Activated CD8-positive, alpha-beta T cell treated with anti-CD3 and anti-CD28 coated beads for 36 hours (primary cell): ENCODE measurements around the gene IRF2. TPM values are rescaled to one million over a fixed set of nuclear protein-coding genes. Genes with fewer than 3 reads are reported as not detected.

Experiments used
- ATAC-seq: fragments of 200-7000 bp; cut with Tn5 transposase; one replicate; pipeline ENCODE4 v1.10.0; 2021; ENCODE audit warnings: mild to moderate bottlenecking, moderate library complexity
- CTCF ChIA-PET: fragments of 350-600 bp; sonication (Branson Sonifier 250); formaldehyde crosslinking; loops from one replicate; lab custom pipeline; 2021; ENCODE audit warnings: antibody characterized with exemption; lab: Charles Lee
- POLR2A ChIA-PET: fragments of 350-600 bp; sonication (Branson Sonifier 250); formaldehyde crosslinking; loops from one replicate; lab custom pipeline; 2021; ENCODE audit warnings: antibody characterized with exemption; lab: Charles Lee
- DNase-seq: peaks from one replicate; pipeline ENCODE4 v3.0.0-alpha.2; 2020
- H3K27ac Mint-ChIP-seq: one replicate; pipeline ENCODE4 v1.8.0; 2021; ENCODE audit warnings: mild to moderate bottlenecking, mixed read lengths
- H3K27me3 Mint-ChIP-seq: one replicate; pipeline ENCODE4 v1.8.0; 2021; ENCODE audit warnings: mixed read lengths
- H3K36me3 Mint-ChIP-seq: one replicate; pipeline ENCODE4 v1.8.0; 2021; ENCODE audit warnings: low read depth, mixed read lengths
- H3K4me1 Mint-ChIP-seq: one replicate; pipeline ENCODE4 v1.8.0; 2021; ENCODE audit warnings: low read depth, mixed read lengths
- H3K4me3 Mint-ChIP-seq: one replicate; pipeline ENCODE4 v1.8.0; 2021; ENCODE audit warnings: mild to moderate bottlenecking, moderate library complexity, mixed read lengths
- H3K9me3 Mint-ChIP-seq: one replicate; pipeline ENCODE4 v1.8.0; 2021; ENCODE audit warnings: mixed read lengths
- CTCF ChIP-seq: fragments of 200-600 bp; IDR thresholded peaks from one replicate; pipeline ENCODE4 v1.8.0; 2022; ENCODE audit warnings: antibody characterized with exemption, mild to moderate bottlenecking
- intact Hi-C: fragments of 100-400 bp; cut with micrococcal nuclease; formaldehyde crosslinking; loops from one replicate; pipeline ENCODE4 v1.10.0; 2022
- total RNA-seq, 2 experiments: library from RNA; stranded (reverse); gene quantifications; one replicate each; pipeline ENCODE4 v1.2.3, GENCODE V29; 2021

IRF2 gene
- total RNA-seq, 2 experiments from 2014 or later = 48.1 to 56.4 TPM

GRCh38 chr4:184447664-184448063 is 26.7 kb downstream of the IRF2 start:
- Mint-ChIP-seq H3K9me3 (no peaks in the 10 kb centered on the region), H3K4me3 (no peak overlapping the region), H3K27ac (peak overlapping the region; percentile 26), H3K27me3 (no peaks in the 10 kb centered on the region), H3K36me3 (peaks cover 38% of the 10 kb centered on the region), H3K4me1 (peaks cover 79% of the 10 kb centered on the region)
- DNase-seq (no peak), ATAC-seq (no peak)
- intact Hi-C loops = no loop called here
- ChIA-PET CTCF (interaction anchor here (0.7 to 1.5 kb wide), 3 partner anchors 10 to 26 kb away, joined by 3 read pairs; partner anchors contain the start of gene IRF2), POLR2A (interaction anchor here (0.9 to 1.4 kb wide), 2 partner anchors 10 to 104 kb away, joined by 3 read pairs; no protein-coding TSS in a partner anchor)
- TF ChIP-seq CTCF = no peak

- Mint-ChIP-seq H3K4me3 (no peak overlapping the region), H3K27ac (no peak overlapping the region), H3K36me3 (peaks cover 38% of the 10 kb centered on the region), H3K27me3 (no peaks in the 10 kb centered on the region), H3K4me1 (peaks cover 84% of the 10 kb centered on the region), H3K9me3 (no peaks in the 10 kb centered on the region)
- no peak for TF ChIP-seq CTCF
- DNase-seq (no peak), ATAC-seq (no peak)
- ChIA-PET POLR2A (no interaction called here), CTCF (no interaction called here)
- intact Hi-C loops = no loop called here
Observed at GRCh38 chr4:184446132-184446658, 28.2 kb downstream of the IRF2 start.

GRCh38 chr4:184444953-184445309 is 29.4 kb downstream of the IRF2 start:
- peaks cover 89% of the 10 kb centered on the region for H3K4me1 Mint-ChIP-seq
- peak; percentile 87 for ATAC-seq
- H3K27ac Mint-ChIP-seq = peak overlapping the region; percentile 63
- CTCF ChIA-PET = no interaction called here
- POLR2A ChIA-PET = no interaction called here
- no peak overlapping the region for H3K4me3 Mint-ChIP-seq
- H3K9me3 Mint-ChIP-seq = no peaks in the 10 kb centered on the region
- no peak for TF ChIP-seq CTCF
- intact Hi-C loops = no loop called here
- H3K36me3 Mint-ChIP-seq = peaks cover 37% of the 10 kb centered on the region
- peak; percentile 69 for DNase-seq
- H3K27me3 Mint-ChIP-seq = no peaks in the 10 kb centered on the region

- Mint-ChIP-seq H3K27ac (peak overlapping the region; percentile 63), H3K27me3 (no peaks in the 10 kb centered on the region), H3K4me3 (no peak overlapping the region), H3K9me3 (no peaks in the 10 kb centered on the region), H3K4me1 (peaks cover 87% of the 10 kb centered on the region), H3K36me3 (peaks cover 34% of the 10 kb centered on the region)
- ATAC-seq = no peak
- TF ChIP-seq CTCF = no peak
- DNase-seq = no peak
- POLR2A ChIA-PET = interaction anchor here (0.6 kb wide), 1 partner anchor 119 kb away, joined by 3 read pairs; no protein-coding TSS in a partner anchor
- intact Hi-C loops = no loop called here
- CTCF ChIA-PET = no interaction called here
Observed at GRCh38 chr4:184444215-184444952, 30.0 kb downstream of the IRF2 start.

- ATAC-seq (no peak), DNase-seq (no peak)
- intact Hi-C loops = no loop called here
- Mint-ChIP-seq H3K9me3 (no peaks in the 10 kb centered on the region), H3K36me3 (peaks cover 26% of the 10 kb centered on the region), H3K27me3 (no peaks in the 10 kb centered on the region), H3K27ac (peak overlapping the region; percentile 29), H3K4me1 (peaks cover 85% of the 10 kb centered on the region), H3K4me3 (no peak overlapping the region)
- ChIA-PET CTCF (no interaction called here), POLR2A (no interaction called here)
- TF ChIP-seq CTCF = no peak
Observed at GRCh38 chr4:184443318-184443717, 31.0 kb downstream of the IRF2 start.
